Uterus (tissue), 4 donors: ENCODE measurements around the gene EXOSC3. TPM values are rescaled to one million over a fixed set of nuclear protein-coding genes. Genes with fewer than 3 reads are reported as not detected.

Experiments used
- DNase-seq, 2 donors: peaks; one replicate each; pipeline ENCODE4 v3.0.0-alpha.2; 2019 to 2020
- H3K27ac ChIP-seq, 2 donors: fragments of 200-600 bp; sonication (generic); 1 replicate in 1 of 2; 2 replicates in 1 of 2; pipeline ENCODE4 v1.5.1; 2016 to 2018
- H3K27me3 ChIP-seq, 2 donors: fragments of 200-600 bp; sonication (generic); one replicate each; pipeline ENCODE4 v1.5.1; 2018 to 2019; ENCODE audit warnings: control low read depth in 1 of 2
- H3K36me3 ChIP-seq, 2 donors: fragments of 200-600 bp; sonication (generic); one replicate each; pipeline ENCODE4 v1.5.1; 2019; ENCODE audit warnings: control low read depth in 1 of 2
- H3K4me1 ChIP-seq, 2 donors: fragments of 200-600 bp; sonication (generic); one replicate each; pipeline ENCODE4 v1.5.1; 2018 to 2019; ENCODE audit warnings: control low read depth in 1 of 2
- H3K4me3 ChIP-seq, 2 donors: fragments of 200-600 bp; sonication (generic); 1 replicate in 1 of 2; 2 replicates in 1 of 2; pipeline ENCODE4 v1.5.1; 2018 to 2019; ENCODE audit warnings: mild to moderate bottlenecking in 1 of 2
- H3K9me3 ChIP-seq, 2 donors: fragments of 200-600 bp; sonication (generic); one replicate each; pipeline ENCODE4 v1.5.1; 2019; ENCODE audit warnings: control low read depth in 1 of 2
- CTCF ChIP-seq, 4 experiments: fragments of 200-600 bp in 2 of 4; fragments of 450-650 bp in 2 of 4; sonication (generic) in 2 of 4; IDR thresholded peaks; one replicate each; pipeline ENCODE4 v1.5.1; 2016 to 2019; ENCODE audit warnings: antibody characterized with exemption in 4 of 4, mild to moderate bottlenecking in 2 of 4, moderate library complexity in 1 of 4
- POLR2A ChIP-seq, 2 donors: fragments of 450-650 bp; IDR thresholded peaks; one replicate each; pipeline ENCODE4 v1.6.1; 2016; ENCODE audit warnings: antibody characterized with exemption in 2 of 2, mild to moderate bottlenecking in 1 of 2, moderate library complexity in 1 of 2
- intact Hi-C: fragments of 100-400 bp; cut with DNase I; formaldehyde crosslinking; loops from one replicate; pipeline ENCODE4 v1.15.1; 2023; ENCODE audit warnings: low total_unique reads
- total RNA-seq, 4 donors: library from RNA; depleted of rRNA in 3 of 4; stranded (reverse); fragments of >200 nt in 3 of 4; gene quantifications; one replicate each; pipeline versions ENCODE4 v1.1.0 to v1.2.4, GENCODE V29; 2014 to 2023
- donor health status: DM: yes; HTN: yes; CAD: no.

The EXOSC3 gene
- total RNA-seq, 4 donors from 2014 or later: 12.4 to 66.6 (median 33.5) TPM

GRCh38 chr9:37732952-37733351, 51.9 kb downstream of the EXOSC3 start:
- Histone ChIP-seq H3K9me3 (no peaks in the 10 kb centered on the region), H3K27ac (no peak overlapping the region), H3K4me1 (no peaks in the 10 kb centered on the region), H3K27me3 (no peaks in the 10 kb centered on the region), H3K36me3 (no peaks in the 10 kb centered on the region), H3K4me3 (no peak overlapping the region)
- DNase-seq: no peak
- intact Hi-C loops: no loop called here
- no peak for TF ChIP-seq CTCF (IDR thresholded peaks at IDR 0.05)
- TF ChIP-seq POLR2A (IDR thresholded peaks at IDR 0.05): no peak

DNA sequence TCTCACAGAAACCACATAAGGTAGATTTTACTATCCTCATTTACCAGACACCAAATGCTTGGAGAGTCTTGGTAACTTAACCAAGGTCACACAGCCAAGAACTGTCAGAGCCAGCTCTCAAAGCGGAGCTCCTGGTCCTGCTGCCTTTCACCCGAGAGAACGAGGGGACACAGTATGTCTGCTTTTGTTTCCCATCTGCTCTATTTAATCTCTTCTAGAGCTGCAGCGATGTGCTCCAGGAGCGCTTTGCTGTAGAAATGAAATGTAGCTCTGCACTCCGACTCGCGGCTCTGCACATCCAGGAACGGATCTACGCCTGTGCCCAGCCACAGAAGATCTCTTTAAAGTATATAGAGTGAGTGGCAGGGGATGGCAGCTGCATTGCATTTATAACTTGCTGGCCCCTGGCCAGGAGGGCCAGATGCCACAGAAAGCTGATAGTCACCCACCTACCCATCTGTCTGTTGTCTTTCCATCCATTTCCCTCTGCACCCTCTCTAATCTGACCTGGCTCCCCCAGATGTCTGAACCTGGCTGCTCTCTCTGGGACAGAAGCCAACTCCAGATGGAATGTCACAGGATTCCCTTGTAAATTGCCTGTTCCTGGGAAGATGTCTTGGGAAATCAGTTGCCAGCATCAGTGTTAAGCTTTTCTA, 52.6 kb downstream of the EXOSC3 start:
- Histone ChIP-seq H3K9me3 (no peaks in the 10 kb centered on the region), H3K4me3 (no peak overlapping the region), H3K27ac (no peak overlapping the region), H3K4me1 (no peaks in the 10 kb centered on the region), H3K27me3 (no peaks in the 10 kb centered on the region), H3K36me3 (no peaks in the 10 kb centered on the region)
- no peak for DNase-seq
- intact Hi-C loops: no loop called here
- no peak for TF ChIP-seq POLR2A (IDR thresholded peaks at IDR 0.05)
- no peak for TF ChIP-seq CTCF (IDR thresholded peaks at IDR 0.05)

DNA sequence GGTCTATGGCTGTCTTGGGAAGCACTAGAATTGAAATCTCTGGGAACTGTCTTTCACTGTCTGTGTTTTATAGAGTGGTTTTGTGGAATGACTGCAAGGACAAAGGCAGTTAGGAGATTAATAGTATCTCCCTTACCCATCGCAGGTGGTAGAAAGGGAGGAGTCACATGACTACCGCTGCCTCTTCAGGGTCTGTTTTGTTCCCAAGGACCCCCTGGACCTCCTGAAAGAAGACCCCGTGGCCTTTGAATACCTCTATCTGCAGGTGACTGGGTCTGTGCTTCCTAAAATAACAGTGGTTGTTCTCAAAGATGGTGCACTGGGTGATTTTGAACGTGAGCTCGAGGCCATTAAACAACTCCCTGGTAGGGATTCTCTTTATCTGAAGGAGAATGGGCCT, 54.0 kb downstream of the EXOSC3 start:
- TF ChIP-seq POLR2A (IDR thresholded peaks at IDR 0.05): no peak
- TF ChIP-seq CTCF (IDR thresholded peaks at IDR 0.05): no peak
- no peaks in the 10 kb centered on the region for H3K27me3 ChIP-seq
- intact Hi-C loops: no loop called here
- H3K9me3 ChIP-seq: no peaks in the 10 kb centered on the region
- no peak overlapping the region for H3K4me3 ChIP-seq
- no peaks in the 10 kb centered on the region for H3K4me1 ChIP-seq
- no peak overlapping the region for H3K27ac ChIP-seq
- H3K36me3 ChIP-seq: no peaks in the 10 kb centered on the region
- no peak for DNase-seq

- no peaks in the 10 kb centered on the region for H3K27me3 ChIP-seq
Observed at GRCh38 chr9:37730256-37730655, 54.6 kb downstream of the EXOSC3 start.

More at GRCh38 chr9:37730256-37730655, 54.6 kb downstream of the EXOSC3 start:
- DNase-seq: no peak
- Histone ChIP-seq H3K9me3 (no peaks in the 10 kb centered on the region), H3K4me3 (no peak overlapping the region), H3K27ac (no peak overlapping the region), H3K36me3 (no peaks in the 10 kb centered on the region), H3K4me1 (no peaks in the 10 kb centered on the region)
- intact Hi-C loops: no loop called here
- no peak for TF ChIP-seq CTCF (IDR thresholded peaks at IDR 0.05)

Other genes with a start within 250 kb of the EXOSC3 start
- gene FBXO10, start 208.7 kb downstream of the EXOSC3 start, total RNA-seq: 10 to 100 TPM in 1 of 4 donors, 1 to 10 TPM in 2, not detected in 1; 2.8 to 12.9 (median 9.4) TPM
- gene TOMM5, start 192.5 kb downstream of the EXOSC3 start, total RNA-seq: 100 to 1,000 TPM in 2 of 4 donors, 10 to 100 TPM in 2; 58.1 to 136 (median 94.7) TPM
- gene FRMPD1, start 134.1 kb downstream of the EXOSC3 start, total RNA-seq: under 1 TPM in 1 of 4 donors, not detected in 3; 0.21 TPM
- 10 to 100 TPM in 1 of 4 donors, 1 to 10 TPM in 2, under 1 TPM in 1; 0.88 to 14.6 (median 5.2) TPM for gene TRMT10B, start 31.3 kb downstream of the EXOSC3 start, total RNA-seq
- gene DCAF10, start 15.7 kb upstream of the EXOSC3 start, total RNA-seq: 10 to 100 TPM; 10.8 to 34.8 (median 29.6) TPM
- gene SLC25A51, start 119.1 kb upstream of the EXOSC3 start, total RNA-seq: 10 to 100 TPM; 14.7 to 66.1 (median 44.4) TPM